H1 (cell line): ENCODE data around the gene ZBTB42. TPM values are rescaled to one million over a fixed set of nuclear protein-coding genes. Genes with fewer than 3 reads are reported as not detected.

Experiments
- CBX5 ChIP-seq: fragments of 300-800, 300-1000 bp; sonication (generic); IDR thresholded peaks from 2 replicates; pipeline ENCODE4 v1.7.1; 2016; ENCODE audit warnings: antibody characterized with exemption, low read length, low read depth
- CHD1 ChIP-seq: IDR thresholded peaks from 2 replicates; pipeline ENCODE4 v1.6.1; 2012; ENCODE audit warnings: low read depth, low read length, improper control_type of control experiment
- CREB1 ChIP-seq: IDR thresholded peaks from 2 replicates; pipeline ENCODE4 v1.6.1; 2012; ENCODE audit warnings: inconsistent platforms
- E2F6 ChIP-seq: IDR thresholded peaks from 2 replicates; pipeline ENCODE4 v1.6.1; 2012; ENCODE audit warnings: inconsistent platforms
- EGR1 ChIP-seq: IDR thresholded peaks from 2 replicates; pipeline ENCODE4 v1.6.1; 2011; ENCODE audit warnings: low read depth, low read length, borderline replicate concordance
- EZH2 ChIP-seq: fragments of 200-600 bp; sonication (generic); IDR thresholded peaks from 2 replicates; pipeline ENCODE4 v1.7.1; 2012; ENCODE audit warnings: low read depth, mild to moderate bottlenecking, moderate library complexity, low read length, inconsistent platforms; ENCODE audit not compliant: severe bottlenecking
- JUND ChIP-seq: IDR thresholded peaks from 2 replicates; pipeline ENCODE4 v1.6.1; 2011; ENCODE audit warnings: mild to moderate bottlenecking, improper control_type of control experiment, low read length
- SAP30 ChIP-seq: fragments of 300-600 bp; sonication (generic); IDR thresholded peaks from 2 replicates; pipeline ENCODE4 v1.7.1; 2012; ENCODE audit warnings: low read length, moderate library complexity, mild to moderate bottlenecking, inconsistent platforms; ENCODE audit not compliant: insufficient read depth, insufficient replicate concordance
- SP4 ChIP-seq: IDR thresholded peaks from 2 replicates; pipeline ENCODE4 v1.6.1; 2012; ENCODE audit warnings: low read length, inconsistent platforms
- TCF12 ChIP-seq: IDR thresholded peaks from 2 replicates; pipeline ENCODE4 v1.6.1; 2011; ENCODE audit warnings: low read depth, mild to moderate bottlenecking, low read length
- YY1 ChIP-seq: IDR thresholded peaks from 2 replicates; pipeline ENCODE4 v1.6.1; 2011; ENCODE audit warnings: low read depth, mild to moderate bottlenecking, low read length
- polyA plus RNA-seq, 7 experiments: library from polyadenylated mRNA; depleted of rRNA in 3 of 7; stranded (reverse) in 5 of 7; unstranded in 2 of 7; fragments of >200 nt in 5 of 7; fragments of 200-250 nt in 2 of 7; gene quantifications; 1 replicate in 5 of 7; 2 replicates in 1 of 7; 4 replicates in 1 of 7; pipeline versions ENCODE4 v1.2.1 to v1.2.3, GENCODE V29; 2011 to 2013; ENCODE audit warnings: missing spikeins in 2 of 7, mixed read lengths in 2 of 7
- total RNA-seq: library from RNA; stranded (reverse); fragmentation: NEBNext Ultra II Directional; extraction: Animal tissue kit (Norgen Biotek cat#: 25700); gene quantifications from 2 replicates; pipeline ENCODE4 v1.2.1, GENCODE V29; 2021

Gene ZBTB42
- total and polyA plus RNA-seq, 2 of the 8 experiments (the other 6 are each of a cell fraction or from before 2014, with no cell fraction given): 2.8 to 3.1 TPM

- TF ChIP-seq E2F6 (peak; percentile 86), CHD1 (no peak), EGR1 (no peak), TCF12 (no peak), SAP30 (no peak), YY1 (peak; percentile 74; the same call in 1 of the 2 replicates), EZH2 (no peak), CREB1 (peak; percentile 98), JUND (0 out of 2 replicates have a peak, but pooled peaks have one; percentile 46), CBX5 (no peak), SP4 (peak; percentile 75; the same call in 1 of the 2 replicates)
These were observed 48.0 kb upstream of the ZBTB42 start, which contains the start of gene SIVA1 (continued) for GRCh38 chr14:104752735-104753527.
